Measurements from ENCODE around the gene MFSD8.
"Not testable (repeated sequence)": the region's sequence is repeated elsewhere in the genome, so short reads cannot be mapped to it uniquely, and the experiment has no call there.

The MFSD8 gene

DNA sequence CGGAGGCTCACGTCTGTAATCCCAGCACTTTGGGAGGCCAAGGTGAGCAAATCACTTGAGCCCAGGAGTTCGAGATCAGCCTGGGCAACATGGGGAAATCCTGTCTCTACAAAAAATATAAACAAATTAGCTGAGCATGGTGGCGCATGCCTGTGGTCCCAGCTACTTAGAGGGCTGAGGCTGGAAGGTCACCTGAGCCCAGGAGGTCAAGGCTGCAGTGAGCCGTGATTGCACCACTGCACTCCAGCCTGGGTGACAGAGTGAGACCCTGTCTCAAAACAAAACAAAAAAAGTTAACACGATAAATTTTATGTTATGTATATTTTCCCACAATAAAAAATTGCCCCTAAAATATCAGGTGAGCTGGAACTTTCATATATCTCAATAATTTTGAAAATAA lies 33.1 kb downstream of the MFSD8 start:
- DNase-seq: not testable (repeated sequence)

DNA sequence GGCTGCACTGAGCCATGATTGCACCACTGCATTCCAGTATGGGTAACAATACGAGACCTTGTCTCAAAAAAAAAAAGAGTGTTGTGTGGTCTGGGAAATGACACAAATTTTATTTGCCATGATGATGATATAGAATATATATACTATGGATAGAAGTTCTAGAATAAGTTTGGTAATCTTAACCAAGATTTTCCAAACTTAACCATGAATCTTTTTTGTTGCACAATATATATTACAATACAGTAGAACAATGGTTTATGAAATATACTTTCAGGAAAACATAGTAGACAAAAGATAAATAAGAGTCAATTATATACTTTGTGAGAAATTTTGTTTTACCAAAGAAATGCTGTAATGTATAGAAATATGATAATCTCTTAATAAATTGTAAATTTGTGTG lies 34.8 kb downstream of the MFSD8 start:
- no peak for DNase-seq

DNA sequence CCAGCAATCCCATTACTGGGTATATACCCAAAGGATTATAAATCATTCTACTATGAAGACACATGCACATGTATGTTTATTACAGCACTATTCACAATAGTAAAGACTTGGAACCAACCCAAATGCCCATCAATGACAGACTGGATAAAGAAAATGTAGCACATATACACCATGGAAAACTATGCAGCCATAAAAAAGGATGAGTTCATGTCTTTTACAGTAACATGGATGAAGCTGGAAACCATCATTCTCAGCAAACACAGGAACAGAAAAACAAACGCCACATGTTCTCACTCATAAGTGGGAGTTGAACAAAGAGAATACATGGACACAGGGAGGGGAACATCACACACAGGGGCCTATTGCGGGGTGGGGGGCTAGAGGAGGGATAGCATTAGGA lies 39.3 kb downstream of the MFSD8 start:
- DNase-seq: not testable (repeated sequence)

DNA sequence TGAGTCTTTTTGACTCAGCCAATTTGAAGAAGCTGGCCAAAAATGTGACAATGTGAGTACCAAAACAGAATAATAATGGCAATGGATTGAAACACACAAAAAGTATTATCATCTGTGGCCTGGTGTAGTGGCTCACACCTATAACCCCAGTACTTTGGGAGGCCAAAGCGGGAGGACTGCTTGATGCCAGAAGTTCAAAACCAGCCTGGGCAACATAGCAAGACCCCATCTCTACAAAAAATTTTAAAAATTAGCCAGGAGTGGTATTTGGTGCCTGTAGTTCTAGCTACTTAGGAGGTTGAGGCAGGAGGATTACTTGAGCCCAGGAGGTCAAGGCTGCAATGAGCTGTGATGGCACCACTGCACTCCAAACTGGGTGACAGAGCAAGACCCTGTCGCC lies 42.7 kb downstream of the MFSD8 start:
- DNase-seq: no peak

DNA sequence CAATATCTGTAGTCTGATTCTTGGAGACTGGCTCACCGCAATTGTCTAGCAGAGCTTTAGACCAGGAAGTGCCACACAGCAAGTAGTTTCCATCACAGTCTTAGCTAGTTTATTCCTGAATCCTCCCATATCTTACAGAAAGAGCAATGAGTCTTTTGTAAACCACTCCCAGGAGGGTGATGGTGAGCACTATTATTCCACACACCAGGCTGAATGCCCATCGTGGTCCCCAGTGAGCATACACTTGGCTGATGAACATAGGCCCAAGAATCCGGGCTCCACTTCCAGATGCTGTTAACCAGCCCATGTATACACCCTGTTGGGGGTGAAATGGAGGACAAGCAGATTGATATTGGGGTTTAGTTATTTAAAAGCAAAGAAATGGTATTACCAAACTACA lies 44.5 kb downstream of the MFSD8 start:
- DNase-seq: no peak

DNA sequence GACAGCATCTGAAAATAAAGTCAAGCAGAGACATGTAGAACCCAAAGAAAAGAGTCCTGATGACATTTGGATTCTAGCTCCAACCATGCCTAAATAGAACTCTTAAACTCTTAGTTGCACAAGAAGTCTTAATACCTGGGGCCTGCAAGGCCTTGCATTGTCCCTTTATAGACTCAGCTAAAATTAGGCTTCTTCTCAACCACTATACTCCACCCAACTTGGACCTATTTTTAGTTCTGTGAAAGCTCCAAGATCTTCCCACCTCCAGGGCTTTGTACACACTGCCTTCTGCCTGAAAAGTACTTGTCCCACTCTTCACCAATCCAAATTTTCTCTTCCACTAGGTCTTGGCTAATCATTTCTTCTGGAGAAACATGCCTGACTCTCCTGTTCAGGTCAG lies 47.8 kb downstream of the MFSD8 start:
- DNase-seq: no peak

DNA sequence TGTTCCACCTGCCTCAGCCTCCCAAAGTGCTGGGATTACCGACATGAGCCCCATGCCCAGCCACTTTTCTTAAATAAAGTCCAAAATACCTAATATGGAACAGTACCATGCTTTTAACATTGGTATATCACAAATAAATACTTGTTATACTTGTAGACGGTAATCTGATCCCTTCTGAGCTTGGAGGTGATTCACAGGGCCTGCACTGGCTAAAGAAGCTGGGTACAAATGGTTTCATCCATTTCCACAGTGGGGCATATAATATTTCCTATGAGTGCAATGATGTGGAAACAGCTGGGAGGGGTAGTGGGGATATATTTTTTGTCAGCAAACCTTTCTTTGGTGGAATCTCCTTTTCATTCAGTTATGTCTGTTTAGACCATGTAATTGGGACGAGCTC lies 48.5 kb downstream of the MFSD8 start:
- no peak for DNase-seq

DNA sequence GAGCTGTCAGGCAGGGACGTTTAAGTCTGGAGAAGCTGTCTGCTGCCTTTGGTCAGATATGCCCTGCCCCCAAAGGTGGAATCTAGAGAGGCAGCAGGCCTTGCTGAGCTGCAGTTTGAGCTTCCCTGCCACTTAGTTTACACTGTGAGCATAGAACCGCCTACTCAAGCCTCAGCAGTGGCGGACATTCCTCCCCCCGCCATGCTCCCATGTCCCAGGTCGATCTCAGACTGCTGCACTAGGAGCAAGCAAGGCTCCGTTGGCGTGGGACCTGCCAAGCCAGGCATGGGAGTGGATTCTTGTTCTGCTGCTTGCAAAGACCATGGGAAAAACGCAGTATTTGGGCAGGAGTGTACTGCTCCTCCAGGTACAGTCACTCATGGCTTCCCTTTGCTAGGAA lies 59.9 kb downstream of the MFSD8 start:
- DNase-seq: no peak

DNA sequence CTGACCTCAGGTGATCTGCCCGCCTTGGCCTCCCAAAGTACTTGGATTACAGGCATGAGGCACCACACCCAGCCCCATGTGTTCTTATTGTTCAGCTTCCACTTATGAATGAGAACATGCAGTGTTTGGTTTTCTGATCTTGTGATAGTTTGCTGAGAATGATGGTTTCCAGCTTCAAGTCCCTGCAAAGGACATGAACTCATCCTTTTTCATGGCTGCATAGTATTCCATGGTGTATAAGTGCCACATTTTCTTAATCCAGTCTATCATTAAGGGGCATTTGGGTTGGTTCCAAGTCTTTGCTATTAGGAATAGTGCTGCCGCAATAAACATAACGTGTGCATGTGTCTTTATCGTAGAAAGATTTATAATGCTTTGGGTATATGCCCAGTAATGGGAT lies 65.3 kb downstream of the MFSD8 start:
- DNase-seq: not testable (repeated sequence)

DNA sequence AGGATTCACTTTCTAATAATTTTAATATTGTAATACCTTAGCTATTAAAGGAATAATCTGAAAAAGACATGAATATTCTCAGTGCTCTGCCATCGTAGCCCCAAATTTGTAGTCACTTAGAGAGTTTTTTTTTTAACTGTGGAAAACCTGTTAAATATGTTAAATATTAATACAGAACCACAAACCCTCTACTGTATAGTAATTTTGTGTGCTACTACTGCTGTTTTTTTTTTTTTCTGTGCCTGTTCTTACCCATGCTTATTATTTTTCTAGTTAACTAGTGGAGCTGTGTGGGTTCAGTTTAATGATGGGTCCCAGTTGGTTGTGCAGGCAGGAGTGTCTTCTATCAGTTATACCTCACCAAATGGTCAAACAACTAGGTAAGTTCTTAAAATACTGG lies 68.4 kb downstream of the MFSD8 start:
- DNase-seq: no peak

DNA sequence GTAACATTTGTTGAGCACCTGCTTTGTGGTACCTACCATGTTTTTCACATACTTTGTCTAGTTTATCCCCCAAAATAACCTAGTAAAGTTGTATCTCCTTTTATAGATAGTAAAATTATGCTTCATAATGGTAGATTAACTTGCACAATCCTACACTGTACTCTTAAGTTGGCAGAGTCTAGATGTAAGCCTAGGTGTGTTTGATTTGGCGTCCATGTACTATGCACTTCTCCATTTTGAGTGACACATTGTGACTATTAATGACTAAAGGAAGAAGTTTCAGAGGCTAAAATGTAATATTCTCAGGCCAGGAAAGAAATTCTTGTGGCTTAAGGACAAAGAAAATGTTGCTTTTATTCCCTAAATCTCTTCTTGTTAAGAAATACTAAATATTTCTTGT lies 68.9 kb downstream of the MFSD8 start:
- no peak for DNase-seq

DNA sequence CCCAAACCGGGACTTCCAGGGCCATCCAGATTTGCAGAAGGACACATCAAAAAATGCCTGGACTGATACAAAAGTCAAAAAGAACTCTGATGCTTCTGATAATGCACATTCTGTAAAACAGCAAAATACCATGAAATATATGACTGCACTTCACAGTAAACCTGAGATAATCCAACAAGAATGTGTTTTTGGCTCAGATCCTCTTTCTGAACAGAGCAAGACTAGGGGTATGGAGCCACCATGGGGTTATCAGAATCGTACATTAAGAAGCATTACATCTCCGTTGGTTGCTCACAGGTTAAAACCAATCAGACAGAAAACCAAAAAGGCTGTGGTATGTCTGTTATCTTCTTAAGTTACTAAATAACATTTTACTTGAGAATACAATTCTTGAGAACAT lies 75.1 kb downstream of the MFSD8 start:
- no peak for DNase-seq

DNA sequence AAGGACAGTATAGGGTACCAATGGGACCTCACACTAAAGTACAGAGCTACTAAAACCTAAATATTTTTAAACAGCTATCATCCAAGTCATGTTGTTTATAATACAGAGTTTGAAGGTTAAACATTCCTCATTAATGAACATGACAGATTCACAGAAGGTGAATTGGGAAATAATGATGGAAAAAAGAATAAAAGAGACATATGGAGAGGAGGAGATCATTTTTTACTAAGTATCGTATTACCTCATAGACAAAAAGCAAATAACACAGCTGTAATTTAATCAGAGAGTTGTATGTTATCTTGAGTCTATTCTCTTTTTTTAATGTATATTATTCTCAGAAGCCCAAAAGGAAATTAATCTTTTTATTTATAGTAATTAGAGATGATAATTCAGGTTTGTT lies 76.4 kb downstream of the MFSD8 start:
- DNase-seq: peak; percentile 56

DNA sequence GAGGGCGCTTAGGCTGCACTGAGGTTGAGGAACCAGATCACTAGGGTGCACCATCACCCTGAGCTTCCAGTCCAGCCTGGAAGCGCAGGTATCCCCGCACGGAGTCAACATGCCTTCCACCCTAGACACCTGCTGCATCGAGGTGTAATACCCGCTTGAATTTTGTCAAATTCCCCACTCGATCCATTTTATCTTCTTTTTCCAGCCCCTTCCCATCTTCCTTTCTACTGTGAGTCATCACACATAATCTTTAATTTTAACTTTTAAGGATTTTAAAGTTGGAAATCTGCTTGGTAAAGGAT lies 83.5 kb downstream of the MFSD8 start:
- no peak for DNase-seq

DNA sequence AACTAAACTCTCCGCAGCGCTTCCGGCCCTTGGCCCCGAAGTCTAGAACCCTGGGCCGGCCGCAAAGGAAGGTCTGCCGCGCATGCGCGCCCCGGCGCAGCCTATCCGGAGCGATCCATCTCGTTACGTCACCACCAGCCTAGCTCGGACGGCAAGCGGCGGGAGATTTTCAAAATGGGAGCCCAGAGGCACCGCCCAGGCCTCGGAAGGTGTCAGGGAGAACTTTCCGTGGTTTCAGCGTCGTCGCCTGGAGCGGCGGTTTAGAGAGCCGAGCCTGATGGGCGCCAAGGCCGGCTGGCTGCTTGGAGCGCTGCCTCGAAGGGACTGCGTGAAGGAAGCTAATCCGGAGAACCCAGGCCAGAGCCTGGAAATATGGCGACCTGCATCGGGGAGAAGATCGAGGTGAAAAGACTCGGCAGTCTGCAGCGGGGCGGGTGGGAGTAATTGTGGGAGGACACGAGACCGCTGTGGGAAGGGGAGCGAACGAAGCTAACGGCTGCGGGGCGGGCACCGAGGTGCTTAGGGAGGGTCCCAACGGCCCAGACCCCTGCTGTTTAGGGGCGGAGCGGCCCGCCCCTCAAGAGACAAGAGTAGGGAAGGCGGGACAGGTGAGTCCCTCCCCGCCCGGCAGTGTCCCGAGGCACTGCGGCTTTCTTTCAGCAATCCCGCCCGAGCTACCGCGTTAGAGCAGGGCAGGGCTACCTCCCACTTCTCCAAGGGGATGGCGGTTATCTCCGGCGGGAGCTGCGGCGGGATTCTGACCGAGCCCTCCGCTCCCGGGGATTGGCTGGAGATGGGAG lies 84.0 kb downstream of the MFSD8 start, which contains the start of gene PLK4:
PLK4 (plus strand) TSS at position 131 of the 800 bp plus-strand sequence; CDS start at position 373, 242 bp downstream.
- DNase-seq: peak; percentile 55

DNA sequence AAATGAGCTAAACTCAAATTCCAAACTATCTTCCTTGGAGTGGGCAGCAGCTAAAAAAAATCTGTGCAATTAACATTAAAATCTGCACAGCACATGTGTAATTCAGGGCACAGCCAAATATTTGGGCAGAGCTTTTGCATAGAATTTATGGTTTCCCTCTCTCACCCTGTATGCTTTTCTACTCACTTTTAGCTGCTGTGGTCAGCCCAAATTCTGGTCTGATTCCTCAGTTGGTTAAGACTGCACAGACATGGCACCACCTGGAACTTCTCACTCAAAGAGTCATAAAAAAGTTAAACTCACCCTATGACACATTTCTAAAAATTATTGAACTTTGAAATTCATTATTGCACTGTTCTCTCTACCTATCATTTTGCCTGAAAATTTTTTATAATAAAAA lies 89.2 kb downstream of the MFSD8 start:
- no peak for DNase-seq

DNA sequence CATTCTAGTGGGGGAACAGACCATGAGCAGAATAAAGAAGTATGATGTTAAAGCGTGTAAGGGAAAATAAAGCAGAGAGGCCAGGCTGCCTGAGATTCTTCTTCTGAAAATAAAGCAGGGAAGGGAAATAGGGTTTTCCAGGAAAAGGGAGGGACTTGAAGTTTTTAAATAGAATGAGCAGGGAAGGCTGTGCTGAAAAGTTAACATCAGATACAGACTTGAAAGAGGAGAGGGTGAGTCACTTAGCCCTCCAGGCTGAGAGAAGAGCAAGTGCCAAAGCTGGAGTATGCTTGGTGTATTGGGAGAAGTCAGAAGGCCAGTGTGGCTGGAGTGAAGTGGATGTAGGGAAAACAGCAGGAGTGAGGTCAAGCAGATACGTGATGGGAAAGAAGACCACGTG lies 94.3 kb downstream of the MFSD8 start:
- no peak for DNase-seq

DNA sequence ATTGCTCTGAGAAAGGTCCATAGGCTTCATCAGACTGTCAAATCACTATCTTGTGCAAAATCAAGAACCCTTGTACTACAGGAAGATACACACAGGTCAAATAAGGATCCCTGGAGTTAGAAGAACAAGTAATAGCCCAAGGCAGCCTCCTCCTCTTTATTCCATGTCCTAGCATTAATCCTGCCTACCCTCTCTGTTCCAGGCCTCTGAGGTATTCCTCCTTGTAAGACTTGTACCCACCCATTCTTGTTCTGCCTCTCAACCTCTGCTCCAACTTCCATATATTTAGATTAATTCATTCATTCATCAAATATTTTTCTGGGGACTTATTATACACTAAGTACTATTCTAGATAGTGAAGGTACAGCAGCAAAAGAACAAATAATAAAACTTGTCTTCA lies 94.7 kb downstream of the MFSD8 start:
- DNase-seq: no peak

DNA sequence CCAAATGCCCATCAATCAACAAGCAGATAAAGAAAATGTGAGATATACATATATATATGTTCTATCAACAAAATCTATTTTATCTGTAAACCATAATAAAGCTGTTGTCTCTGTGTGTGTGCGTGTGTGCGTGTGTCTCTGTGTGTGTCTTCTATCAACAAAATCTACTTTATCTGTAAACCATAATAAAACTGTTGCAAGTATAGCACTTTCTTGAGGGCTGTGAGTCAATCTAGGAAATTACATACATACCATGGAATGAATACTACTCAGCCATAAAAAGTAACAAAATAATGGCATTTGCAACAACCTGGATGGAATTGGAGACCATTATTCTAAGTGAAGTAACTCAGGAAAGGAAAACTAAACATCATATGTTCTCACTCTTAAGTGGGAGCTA lies 96.8 kb downstream of the MFSD8 start:
- DNase-seq: no peak

All from NCI-H524 treated with DMSO at 0.1 percent for 48 hours (cell line).